ENCODE results near the gene GRM1. TPM values are rescaled to one million over a fixed set of nuclear protein-coding genes. Genes with fewer than 3 reads are reported as not detected.
A peak's percentile ranks its signal among the peaks of the same experiment; 100 is the strongest.

GRM1 gene
- polyA plus RNA-seq, 3 donors: not detected

- Mint-ChIP-seq H3K4me1 (peaks cover 51% of the 10 kb centered on the region), H3K4me3 (peak overlapping the region in 1 of 2 donors; percentile 56), H3K36me3 (no peaks in the 10 kb centered on the region), H3K9me3 (no peaks in the 10 kb centered on the region), H3K27me3 (ENCODE audit: low read depth in 3 of 3) (peaks cover 0 to 3% (median 0%) of the 10 kb centered on the region in 3 donors), H3K27ac (no peak overlapping the region)
- DNase-seq: no peak
- Histone ChIP-seq H4K20me1 (ENCODE audit: insufficient read depth, low read length) (no peaks in the 10 kb centered on the region), H3K9ac (ENCODE audit: insufficient read depth, low read length, poor library complexity, severe bottlenecking) (no peak overlapping the region), H2AFZ (ENCODE audit: insufficient read depth, low read depth, low read length, poor library complexity, severe bottlenecking) (no peak overlapping the region), H3K27me3 (ENCODE audit: control insufficient read depth in 2 of 2, insufficient read depth in 2 of 2, low read length in 2 of 2) (no peaks in the 10 kb centered on the region), H3K27ac (ENCODE audit: low read depth in 1 of 2, low read length in 2 of 2) (no peak overlapping the region), H3K4me3 (replicated peaks in 1 of 3; ENCODE audit: low read depth in 2 of 3, low read length in 3 of 3) (peak overlapping the region in 1 of 3 experiments; percentile 3), H3K4me1 (ENCODE audit: control insufficient read depth in 1 of 2, insufficient read depth in 2 of 2, low read length in 2 of 2) (peaks cover 39 to 41% of the 10 kb centered on the region in 2 donors), H3K9me3 (replicated peaks in 1 of 2; ENCODE audit: control insufficient read depth in 1 of 2, insufficient read depth in 1 of 2, low read length in 2 of 2) (no peaks in the 10 kb centered on the region), H3K4me2 (replicated peaks; ENCODE audit: extremely low read depth, low read length, poor library complexity, severe bottlenecking) (peak overlapping the region; percentile 6), H3K79me2 (ENCODE audit: insufficient read depth, low read length) (no peaks in the 10 kb centered on the region), H3K36me3 (replicated peaks in 1 of 2; ENCODE audit: control insufficient read depth in 1 of 2, insufficient read depth in 2 of 2, low read length in 2 of 2) (no peaks in the 10 kb centered on the region)
- intact Hi-C loops (cut with micrococcal nuclease): no loop called here
- no CpG with 5 or more reads among the region's 3 CpGs for WGBS (ENCODE audit: insufficient coverage)
- TF ChIP-seq CTCF (IDR thresholded peaks at IDR 0.05): no peak
Measured at GRCh38 chr6:146354451-146354850, 325.6 kb downstream of the GRM1 start.

GRCh38 chr6:146355521-146356100, 326.7 kb downstream of the GRM1 start:
- Histone ChIP-seq H3K27me3 (ENCODE audit: control insufficient read depth in 2 of 2, insufficient read depth in 2 of 2, low read length in 2 of 2) (no peaks in the 10 kb centered on the region), H3K27ac (ENCODE audit: low read depth in 1 of 2, low read length in 2 of 2) (no peak overlapping the region), H3K36me3 (replicated peaks in 1 of 2; ENCODE audit: control insufficient read depth in 1 of 2, insufficient read depth in 2 of 2, low read length in 2 of 2) (no peaks in the 10 kb centered on the region), H3K4me1 (ENCODE audit: control insufficient read depth in 1 of 2, insufficient read depth in 2 of 2, low read length in 2 of 2) (peaks cover 35 to 37% of the 10 kb centered on the region in 2 donors), H3K9me3 (replicated peaks in 1 of 2; ENCODE audit: control insufficient read depth in 1 of 2, insufficient read depth in 1 of 2, low read length in 2 of 2) (no peaks in the 10 kb centered on the region), H4K20me1 (ENCODE audit: insufficient read depth, low read length) (no peaks in the 10 kb centered on the region), H3K9ac (ENCODE audit: insufficient read depth, low read length, poor library complexity, severe bottlenecking) (no peak overlapping the region), H3K4me2 (replicated peaks; ENCODE audit: extremely low read depth, low read length, poor library complexity, severe bottlenecking) (no peak overlapping the region), H3K79me2 (ENCODE audit: insufficient read depth, low read length) (no peaks in the 10 kb centered on the region), H2AFZ (ENCODE audit: insufficient read depth, low read depth, low read length, poor library complexity, severe bottlenecking) (no peak overlapping the region), H3K4me3 (replicated peaks in 1 of 3; ENCODE audit: low read depth in 2 of 3, low read length in 3 of 3) (no peak overlapping the region)
- peak overlapping the region in 1 of 7 donors; percentile 1 for H3K27ac Mint-ChIP-seq
- no peak overlapping the region for H3K4me3 Mint-ChIP-seq
- H3K4me1 Mint-ChIP-seq: peaks cover 47% of the 10 kb centered on the region
- intact Hi-C loops (cut with micrococcal nuclease): loop anchor here in 1 of 2 donors (5.0 kb wide), 1 partner anchor 63 kb away; no protein-coding TSS in a partner anchor
- no peak for TF ChIP-seq CTCF (IDR thresholded peaks at IDR 0.05)
- WGBS (ENCODE audit: insufficient coverage): 92% methylated on average over 3 of the region's 4 CpGs
- H3K9me3 Mint-ChIP-seq: peaks cover 0 to under 1% (median 0%) of the 10 kb centered on the region in 7 donors
- DNase-seq: no peak
- H3K36me3 Mint-ChIP-seq: no peaks in the 10 kb centered on the region
- H3K27me3 Mint-ChIP-seq (ENCODE audit: low read depth in 3 of 3): peaks cover 0 to 5% (median 0%) of the 10 kb centered on the region in 3 donors

All from CD14-positive monocyte (primary cell).